HT-29 (cell line): ENCODE measurements around the gene NIP7. TPM values are rescaled to one million over a fixed set of nuclear protein-coding genes. Genes with fewer than 3 reads are reported as not detected.

Experiments
- total RNA-seq: library from RNA; depleted of rRNA; stranded (reverse); fragments of >200 nt; shearing (Covaris generic); gene quantifications from 2 replicates; pipeline ENCODE4 v1.2.3, GENCODE V29; 2014; rRNA removed

Gene NIP7
- total RNA-seq, 1 experiment from 2014 or later: 20.1 TPM

Other genes starting within 250 kb of the NIP7 start
- 0.08 TPM in 1 of 2 replicates, not detected in the other for gene HAS3, start 234.1 kb upstream of the NIP7 start, total RNA-seq
- 55.1 and 70.6 TPM in 2 replicates for gene CHTF8, start 207.2 kb upstream of the NIP7 start, total RNA-seq
- gene UTP4, start 207.1 kb upstream of the NIP7 start, total RNA-seq: 23.0 and 27.2 TPM in 2 replicates
- 44.0 and 53.5 TPM in 2 replicates for gene SNTB2, start 152.6 kb upstream of the NIP7 start, total RNA-seq
- 24.5 and 33.3 TPM in 2 replicates for gene VPS4A, start 28.4 kb upstream of the NIP7 start, total RNA-seq
- 80.9 and 81.5 TPM in 2 replicates for gene PDF, start 9.2 kb upstream of the NIP7 start, total RNA-seq
- gene COG8, start 208 bp upstream of the NIP7 start, total RNA-seq: 50.4 and 55.8 TPM in 2 replicates
- 0.10 TPM in 1 of 2 replicates, not detected in the other for gene TMED6, start 12.0 kb downstream of the NIP7 start, total RNA-seq
- 6.0 and 6.9 TPM in 2 replicates for gene TERF2, start 46.2 kb downstream of the NIP7 start, total RNA-seq
- gene CYB5B, start 84.8 kb downstream of the NIP7 start, total RNA-seq: 57.8 and 60.2 TPM in 2 replicates
- 6.3 and 10.8 TPM in 2 replicates for gene NFAT5, start 226.2 kb downstream of the NIP7 start, total RNA-seq